ENCODE measurements around the gene RMI2.

RMI2 gene

DNA sequence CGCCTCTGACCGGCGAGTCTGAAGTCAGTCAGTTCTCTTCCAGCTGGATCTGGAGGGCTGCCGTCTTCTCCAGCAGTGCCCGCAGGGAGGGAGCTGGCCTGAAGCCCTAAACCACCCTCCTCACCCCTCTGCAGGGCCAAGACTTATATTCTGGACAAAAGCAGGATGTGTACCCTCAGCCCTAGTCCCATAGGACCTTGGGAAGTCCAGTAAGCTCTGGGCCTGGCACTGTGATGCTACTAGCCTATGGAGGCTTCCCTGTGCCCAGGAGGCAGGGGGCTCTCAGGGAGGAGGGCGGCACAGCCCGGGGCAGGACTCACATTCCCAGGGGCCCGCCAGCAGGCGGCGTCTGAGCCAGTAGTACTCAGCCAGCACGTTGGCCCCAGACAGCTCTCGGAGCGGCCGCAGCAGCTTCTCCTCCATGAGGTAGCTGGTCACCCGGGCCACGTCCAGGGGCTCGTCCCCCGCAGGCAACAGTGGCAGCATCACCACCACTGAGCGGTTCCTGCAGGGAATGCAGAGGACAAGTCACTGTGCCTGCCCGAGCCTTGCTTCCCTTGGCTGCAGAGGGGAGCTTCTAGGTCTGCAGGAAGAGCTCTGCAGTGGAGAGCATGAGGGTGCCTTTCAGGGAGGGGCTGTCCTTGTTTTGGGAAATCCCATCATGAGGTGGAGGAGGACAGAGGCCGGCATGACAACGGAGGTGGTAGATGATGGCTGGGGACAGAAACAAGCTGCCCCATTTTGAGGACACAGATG lies 41.7 kb downstream of the RMI2 start:
- DNase-seq, result no peak

DNA sequence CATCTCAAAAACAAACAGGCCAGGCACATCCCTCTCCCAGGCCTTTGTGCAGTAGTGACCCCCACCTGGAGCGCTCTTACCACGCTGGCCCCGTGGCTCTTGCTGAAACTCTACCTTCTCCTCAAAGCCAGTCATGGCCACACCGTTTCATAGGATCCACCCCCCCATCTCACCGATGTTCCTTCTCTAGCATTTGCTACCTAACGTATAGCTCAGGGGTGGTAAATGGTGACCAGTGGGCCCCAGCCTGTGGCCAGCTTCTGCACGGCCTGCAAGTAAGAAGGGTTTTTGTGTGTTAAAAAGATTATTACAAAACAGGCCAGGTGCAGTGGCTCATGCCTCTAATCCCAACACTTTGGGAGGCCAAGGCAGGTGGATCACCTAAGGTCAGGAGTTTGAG lies 43.8 kb downstream of the RMI2 start:
- DNase-seq, result no peak

DNA sequence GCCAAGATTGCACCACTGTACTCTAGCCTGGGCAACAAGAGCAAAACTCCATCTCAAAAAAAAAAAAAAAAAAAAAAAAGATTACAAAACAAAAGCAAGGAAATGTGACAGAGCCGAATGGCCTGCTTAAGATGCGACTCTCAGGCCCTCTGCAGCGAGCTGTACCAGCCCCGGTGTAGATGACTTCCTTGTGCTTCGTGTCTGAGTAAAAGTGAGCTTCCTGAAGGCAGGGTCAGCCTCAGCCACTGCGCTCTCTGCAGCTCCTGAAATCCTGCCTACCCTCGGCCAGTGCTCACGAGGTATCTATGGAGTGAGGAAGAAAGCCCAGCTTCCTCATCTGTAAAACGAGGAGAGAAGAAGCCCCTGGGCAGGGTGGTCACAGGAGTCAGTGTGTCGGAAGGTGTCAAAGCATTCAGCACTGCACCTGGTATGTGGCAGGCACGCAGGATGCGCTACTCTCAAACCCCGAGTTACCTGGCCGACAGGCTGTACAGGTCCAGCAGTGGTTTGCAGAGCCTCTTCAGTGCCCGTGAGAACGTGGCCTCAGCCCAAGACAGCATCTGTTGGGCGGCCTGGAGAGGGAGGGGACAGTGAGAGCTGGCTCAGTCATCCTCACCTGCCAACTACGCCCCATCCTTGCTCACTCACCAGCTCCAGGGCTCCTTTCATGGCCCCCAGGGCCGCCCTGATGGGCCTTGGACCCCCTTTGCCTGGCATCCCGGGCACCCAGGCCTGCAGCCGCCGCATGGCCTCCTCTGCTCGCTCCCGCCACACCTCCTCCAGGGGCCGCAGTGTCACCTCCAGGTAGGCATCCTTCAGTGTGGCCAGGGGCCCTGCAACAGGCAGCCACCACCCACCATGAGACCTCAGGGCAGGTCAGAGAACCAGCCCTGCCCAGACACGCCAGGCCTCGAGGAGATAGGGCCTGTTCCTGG lies 44.6 kb downstream of the RMI2 start:
- DNase-seq, result no peak

DNA sequence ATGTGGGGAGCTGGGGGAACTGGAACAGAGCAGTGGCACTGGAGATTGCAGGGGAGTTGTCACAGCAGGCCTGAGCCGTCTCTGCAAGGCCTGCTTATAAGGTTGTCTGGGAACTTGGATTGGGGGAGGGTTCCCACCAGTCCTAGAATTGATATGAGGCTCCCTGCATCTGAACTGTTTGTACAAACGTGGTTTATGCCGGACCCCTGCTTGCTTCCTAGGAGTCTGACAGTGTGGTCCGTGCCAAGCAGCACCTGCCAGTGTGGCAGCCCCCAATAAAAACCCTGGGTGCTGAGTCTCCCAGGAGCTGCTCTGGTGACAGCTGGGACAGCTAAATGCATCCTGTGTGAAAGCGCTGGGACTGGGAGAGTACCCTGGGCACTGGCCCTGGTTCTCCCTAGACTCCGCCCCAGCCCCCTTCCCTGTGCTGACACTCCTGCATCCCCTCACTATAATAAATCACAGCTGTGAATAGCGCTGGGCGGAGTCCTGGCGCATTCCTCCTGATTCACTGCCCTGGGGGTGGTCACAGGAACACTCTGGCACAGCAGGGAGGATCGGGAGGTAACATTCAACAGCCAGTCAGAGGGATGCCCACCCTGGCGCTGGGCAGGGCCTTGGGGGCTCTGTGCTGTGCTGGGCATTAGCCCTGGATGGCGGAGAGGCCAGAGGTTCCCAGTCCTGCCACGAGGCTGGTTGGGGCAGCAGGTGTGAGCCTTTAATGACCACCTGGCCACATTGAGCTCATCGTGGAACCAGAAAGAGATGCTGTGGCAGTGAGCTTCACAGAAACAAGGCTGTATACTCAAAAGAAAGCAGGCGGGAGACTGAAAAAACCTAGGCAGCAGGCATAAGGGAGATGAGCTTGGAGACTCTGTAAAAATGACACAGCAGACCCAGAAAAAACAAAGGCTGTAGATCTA lies 45.6 kb downstream of the RMI2 start:
- DNase-seq, result no peak

DNA sequence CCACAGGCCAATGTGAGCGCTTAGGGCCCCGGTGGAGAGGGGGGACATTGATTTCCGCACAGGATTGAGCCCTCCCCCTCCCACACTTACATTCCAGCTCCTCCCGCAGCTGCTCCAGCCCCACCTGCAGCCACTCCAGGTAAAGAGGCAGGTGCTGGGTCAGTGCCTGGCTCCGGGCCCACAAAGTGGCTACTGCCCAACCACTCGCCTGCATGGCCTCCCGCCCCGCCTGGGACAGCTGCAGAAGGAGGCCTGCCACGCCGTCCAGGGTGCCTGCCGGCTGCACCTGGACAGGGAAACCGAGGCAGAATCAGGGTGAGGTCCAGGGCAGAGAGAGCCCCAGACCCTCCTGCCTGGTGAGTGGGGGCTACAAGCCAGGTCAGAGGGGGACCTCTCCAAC lies 46.3 kb downstream of the RMI2 start:
- DNase-seq, result no peak

DNA sequence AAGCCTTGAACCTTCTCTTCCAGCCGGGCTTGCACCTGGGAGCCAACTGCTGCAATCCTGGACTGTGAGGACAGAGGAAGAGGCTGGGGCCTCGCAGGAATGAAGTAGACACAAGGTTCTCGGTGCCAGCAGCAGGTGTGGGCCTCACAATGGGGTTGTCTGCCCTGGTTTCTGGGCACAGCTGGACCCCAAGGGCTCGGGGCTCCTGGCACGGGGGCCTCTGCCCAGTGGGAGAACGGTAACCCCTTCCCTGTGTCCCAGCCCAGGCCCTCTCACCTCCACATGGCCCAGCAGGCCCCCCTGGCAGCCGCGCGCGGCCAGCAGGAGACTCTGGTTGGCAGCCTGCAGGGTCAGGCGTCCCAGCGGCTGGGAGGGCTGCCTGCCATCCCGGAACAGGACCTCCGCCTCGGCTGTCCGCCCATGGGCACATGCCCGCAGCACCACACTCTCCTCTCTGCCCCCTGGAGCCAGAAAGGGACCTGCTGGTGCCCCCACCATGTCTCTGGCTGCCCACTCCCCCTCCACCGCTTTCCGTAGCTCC lies 46.9 kb downstream of the RMI2 start:
- no peak for DNase-seq

DNA sequence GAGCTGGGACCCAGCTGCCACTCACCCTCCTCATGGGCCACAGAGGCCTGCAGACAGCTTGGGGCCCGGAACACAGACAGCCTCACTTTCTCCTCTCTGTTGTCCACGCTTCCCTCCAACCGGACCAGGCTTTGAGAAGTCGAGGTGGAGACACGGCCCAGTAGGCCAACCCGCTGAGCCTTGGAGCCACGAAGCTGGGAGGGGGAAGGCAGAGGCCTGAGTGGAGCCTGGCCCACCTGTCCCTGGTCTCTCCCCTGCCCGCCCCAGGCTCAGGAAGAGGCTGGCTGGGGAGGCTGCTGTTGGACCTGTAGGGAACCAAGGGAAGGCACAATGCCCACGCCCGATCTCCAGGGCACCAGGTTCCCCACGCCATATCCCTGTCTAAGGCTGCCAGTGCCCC lies 48.1 kb downstream of the RMI2 start:
- DNase-seq, result no peak

DNA sequence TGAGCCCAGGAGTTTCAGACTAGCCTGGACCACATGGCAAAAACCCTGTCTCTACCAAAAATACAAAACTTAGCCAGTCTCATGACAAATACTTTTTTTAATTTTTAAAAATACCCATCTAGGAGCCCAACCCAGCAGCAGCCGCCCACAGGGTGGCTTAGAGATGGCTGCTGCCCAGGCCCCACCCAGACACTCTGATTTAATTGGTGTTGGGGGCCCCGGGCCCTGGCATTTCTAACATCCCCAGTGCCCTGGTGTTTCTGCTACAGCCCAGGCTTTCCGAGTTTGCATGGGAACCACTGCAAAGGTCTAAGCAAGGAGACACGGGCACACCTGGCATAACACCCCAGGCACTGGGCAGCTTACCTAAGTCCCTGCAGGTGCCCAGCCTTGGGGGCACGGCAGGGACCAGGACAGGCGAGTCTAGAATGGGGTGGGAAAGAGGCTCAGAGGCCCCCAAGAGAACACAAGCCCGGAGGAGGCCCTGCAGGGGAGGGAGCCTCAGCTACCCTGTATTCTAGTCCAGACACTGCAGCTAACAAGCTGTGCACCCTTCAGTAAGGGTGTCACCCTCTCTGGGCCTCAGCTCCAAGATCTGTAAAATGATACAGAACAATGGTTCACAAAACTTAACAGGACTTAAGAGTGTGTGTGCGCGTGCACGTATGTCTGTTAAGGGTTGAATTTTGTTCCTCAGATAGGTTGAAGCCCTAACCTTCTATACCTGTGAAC lies 48.8 kb downstream of the RMI2 start:
- no peak for DNase-seq

DNA sequence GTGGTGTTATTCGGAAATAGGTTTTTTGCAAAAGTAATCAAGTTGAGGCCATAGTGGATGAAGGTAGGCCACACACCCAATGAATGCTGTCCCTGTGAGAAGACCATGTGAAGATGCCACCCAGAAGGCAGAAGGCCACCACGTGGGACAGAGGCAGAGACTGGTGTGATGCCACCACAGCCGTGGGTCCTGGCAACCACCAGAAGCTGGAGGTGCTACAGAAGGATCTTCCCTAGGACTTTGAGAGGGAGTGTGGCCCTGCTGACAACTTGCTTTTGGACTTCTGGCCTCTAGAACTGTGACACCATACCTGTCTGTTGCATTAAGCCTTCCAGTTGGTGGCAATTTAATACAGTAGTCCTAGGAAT lies 49.3 kb downstream of the RMI2 start:
- DNase-seq, result no peak

DNA sequence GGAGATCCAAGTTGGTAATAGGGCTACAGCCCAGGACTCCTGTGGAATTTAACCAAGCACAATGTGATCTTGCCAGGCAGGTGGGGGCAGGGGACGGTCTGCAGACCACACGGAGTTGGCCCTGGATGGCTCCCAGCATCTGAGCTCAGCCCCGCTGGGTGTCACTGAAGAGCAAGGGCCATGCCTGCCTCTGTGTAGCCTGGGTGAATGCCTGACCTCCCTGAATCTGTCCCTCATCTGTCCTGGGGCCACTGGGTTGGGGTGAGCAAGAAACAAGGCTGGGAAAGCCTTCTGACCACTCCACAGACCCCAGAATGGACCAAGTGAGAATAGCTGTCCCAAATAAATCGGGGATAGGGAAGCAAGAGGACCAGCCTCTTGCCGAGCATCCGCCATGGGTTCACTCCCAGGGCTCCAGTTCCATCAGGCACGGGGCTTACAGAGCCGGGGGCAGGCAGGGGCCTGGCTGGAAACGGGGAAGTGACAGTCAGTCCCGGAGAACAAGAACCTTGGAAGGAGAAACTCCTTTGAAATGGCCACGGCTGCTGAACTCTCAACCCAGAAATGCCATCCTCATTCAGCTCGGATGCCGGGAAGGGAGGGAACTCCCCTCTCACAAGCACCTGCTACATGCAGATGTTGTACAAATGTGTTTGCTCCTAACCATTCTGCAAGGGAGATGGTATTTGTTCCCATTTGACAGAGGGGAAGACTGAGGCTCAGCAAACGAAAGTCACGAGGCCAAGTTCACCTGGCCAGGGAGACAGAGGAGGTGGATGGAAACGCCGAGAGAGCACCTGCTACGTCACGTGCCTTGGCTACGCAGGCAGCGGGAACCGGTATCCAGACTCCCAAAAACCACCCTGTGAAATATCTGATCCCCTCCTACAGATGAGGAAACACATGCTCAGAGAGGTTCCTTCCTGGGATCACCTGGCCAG lies 50.0 kb downstream of the RMI2 start:
- no peak for DNase-seq

DNA sequence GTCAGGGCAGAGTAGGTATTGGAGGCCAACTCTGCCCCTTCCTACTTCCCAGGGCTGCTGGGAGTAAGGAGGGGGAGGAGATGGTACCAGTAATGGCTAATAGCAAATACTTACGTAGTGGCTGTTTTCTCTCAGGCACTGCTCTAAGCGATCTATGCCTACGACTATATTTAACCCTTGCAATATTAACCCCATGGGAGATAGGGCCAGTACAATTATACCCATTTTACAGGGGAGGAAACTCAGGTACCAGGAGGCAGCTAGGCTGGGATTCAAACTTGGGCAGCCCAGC lies 50.6 kb downstream of the RMI2 start:
- no peak for DNase-seq

DNA sequence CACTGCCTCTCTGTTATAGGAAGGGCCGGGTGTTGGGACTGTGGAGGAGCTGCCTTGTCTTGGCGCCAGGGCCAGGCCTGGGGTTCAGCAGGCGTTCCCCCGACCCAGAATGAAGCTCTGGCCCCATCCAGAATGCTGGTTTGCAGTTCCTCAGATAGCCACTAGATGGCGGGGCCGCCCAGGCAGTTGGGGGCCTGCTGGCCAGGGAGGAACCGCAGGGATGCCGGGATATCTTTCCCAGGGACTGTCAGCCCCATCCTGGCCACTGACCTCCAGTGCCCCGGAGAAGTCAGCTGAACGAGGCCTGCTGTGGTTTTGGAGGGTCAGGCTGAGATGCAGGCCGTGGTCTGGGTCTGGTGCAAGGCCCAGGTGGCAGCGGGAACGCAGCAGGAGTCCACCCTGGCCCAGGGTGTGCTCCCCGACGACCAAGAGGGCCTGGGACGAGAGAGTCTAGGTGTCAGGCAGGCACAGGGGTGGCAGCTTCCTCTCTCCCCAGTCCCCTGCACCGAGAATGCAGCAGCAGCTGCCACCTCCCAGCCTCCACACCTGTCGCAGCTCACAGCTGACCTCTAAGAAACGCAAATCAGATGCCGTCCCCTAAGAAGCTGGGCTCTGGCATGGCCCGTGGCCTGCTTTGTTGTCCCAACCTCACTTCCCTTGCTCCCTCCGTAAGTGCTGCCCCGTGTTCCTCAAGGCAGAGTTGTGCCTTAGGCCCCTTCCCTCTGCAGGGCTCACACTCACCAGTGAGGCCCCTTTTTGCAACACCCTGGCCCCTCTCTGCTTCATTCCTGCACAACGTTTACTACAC lies 51.2 kb downstream of the RMI2 start:
- DNase-seq, result no peak

DNA sequence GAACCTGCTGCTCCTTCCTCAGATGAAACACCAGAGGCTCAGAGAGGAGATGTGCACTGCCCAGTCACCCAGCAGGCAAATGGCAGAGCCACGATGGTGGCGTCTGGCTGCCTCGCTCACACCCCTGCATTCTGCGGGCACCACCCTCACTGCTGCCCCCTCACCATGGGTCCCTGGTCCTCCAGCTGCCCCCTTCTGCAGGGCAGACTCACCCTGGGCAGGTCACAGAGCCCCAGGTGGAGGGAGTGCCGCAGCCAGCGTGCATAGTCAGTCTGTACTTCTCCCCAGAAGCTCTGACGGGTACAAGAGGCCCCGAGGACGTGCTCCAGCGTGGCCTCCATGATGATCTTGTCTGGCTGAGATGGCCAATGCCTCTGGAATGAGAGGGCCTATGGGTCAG lies 52.9 kb downstream of the RMI2 start:
- no peak for DNase-seq

DNA sequence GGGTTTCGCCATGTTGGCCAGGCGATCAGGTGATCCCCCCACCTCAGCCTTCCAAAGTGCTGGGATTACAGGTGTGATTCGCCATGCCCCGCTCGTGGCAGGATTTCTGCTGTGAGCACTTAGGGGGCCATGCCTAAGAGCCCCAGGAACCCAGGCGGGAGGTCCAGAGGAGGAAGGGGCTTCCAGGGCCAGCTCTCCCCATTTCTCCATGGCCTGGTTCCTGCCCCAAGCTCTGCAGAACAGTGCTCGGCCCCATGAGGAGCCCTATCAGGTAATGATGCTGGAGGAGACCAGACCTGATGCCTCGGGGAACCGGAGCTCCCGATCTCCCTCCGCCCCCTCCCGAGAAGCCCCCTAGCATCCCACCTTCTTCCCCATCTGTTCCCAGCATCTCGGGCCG lies 53.6 kb downstream of the RMI2 start:
- no peak for DNase-seq

DNA sequence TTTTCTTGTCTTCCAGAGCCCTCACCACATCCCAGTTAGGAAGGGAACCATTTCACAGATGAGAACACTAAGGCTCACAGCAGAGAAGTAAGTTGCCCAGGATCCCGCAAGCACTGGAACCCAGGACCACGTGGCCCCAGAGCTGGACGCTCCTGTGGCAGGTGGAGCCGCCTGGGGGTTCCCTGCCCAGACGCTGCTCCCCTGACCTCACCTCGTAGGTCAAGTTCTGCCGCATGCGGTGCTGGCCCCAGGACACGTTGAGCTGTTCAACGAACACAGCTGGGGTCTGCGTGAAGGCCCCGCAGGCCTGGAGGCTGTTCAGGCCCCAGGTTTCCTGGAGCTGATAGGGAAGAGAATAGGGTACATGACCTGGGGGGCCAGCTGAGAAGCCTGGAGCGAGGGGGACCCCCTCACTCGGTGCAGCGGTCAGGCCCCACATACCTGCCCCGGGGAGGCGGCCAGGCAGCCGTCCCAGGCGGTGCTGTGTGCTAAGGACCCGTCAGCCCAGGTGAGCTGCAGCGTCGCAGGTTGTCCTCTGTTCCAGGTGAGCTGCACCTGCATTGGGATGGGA lies 54.1 kb downstream of the RMI2 start:
- no peak for DNase-seq

DNA sequence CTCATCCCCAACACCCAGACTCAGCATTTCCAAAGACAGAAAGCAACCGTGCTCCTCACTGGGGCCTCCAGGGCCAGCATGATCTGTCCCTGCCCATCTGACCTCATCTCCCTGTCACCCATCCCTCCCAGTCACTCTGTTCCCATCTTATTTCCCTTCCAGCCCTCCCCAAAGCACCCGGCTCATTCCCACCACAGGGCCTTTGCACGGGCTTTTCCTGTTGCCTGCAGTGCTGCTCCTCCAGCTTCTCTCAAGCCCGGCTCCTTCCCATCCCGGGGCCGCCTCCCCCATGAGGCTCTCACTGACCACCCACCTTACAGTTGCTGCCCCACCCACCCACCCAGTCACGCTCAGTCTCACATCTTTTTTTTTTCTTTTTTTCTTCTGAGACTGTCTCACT lies 54.8 kb downstream of the RMI2 start:
- DNase-seq, result no peak
